ENCODE results near the gene KDM4F. TPM values are rescaled to one million over a fixed set of nuclear protein-coding genes. Genes with fewer than 3 reads are reported as not detected.

KDM4F gene
- total RNA-seq, 1 donor from 2014 or later = not detected

DNA sequence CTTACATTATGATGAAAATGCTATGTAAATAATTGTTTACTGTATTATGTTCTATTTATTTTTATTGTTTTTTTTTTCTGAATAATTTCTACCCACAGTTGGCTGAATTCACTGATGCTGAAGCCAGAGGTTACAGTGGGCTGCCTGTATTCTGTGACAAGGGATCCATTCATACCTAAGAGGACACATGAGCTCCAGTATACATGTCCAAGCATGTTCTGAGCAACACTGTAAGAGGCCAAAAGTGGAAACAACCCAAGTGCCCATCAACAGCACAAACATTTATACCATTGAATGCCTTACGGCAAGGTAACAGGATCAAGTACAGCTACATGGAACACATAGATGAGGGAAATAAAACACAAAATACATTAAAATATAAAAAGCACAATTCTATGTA, 16.1 kb downstream of the KDM4F start:
- DNase-seq (ENCODE audit: low read depth) = no peak
- no peak overlapping the region for H3K4me3 ChIP-seq (ENCODE audit: low read depth, low read length)
- TF ChIP-seq, protein P1, sequence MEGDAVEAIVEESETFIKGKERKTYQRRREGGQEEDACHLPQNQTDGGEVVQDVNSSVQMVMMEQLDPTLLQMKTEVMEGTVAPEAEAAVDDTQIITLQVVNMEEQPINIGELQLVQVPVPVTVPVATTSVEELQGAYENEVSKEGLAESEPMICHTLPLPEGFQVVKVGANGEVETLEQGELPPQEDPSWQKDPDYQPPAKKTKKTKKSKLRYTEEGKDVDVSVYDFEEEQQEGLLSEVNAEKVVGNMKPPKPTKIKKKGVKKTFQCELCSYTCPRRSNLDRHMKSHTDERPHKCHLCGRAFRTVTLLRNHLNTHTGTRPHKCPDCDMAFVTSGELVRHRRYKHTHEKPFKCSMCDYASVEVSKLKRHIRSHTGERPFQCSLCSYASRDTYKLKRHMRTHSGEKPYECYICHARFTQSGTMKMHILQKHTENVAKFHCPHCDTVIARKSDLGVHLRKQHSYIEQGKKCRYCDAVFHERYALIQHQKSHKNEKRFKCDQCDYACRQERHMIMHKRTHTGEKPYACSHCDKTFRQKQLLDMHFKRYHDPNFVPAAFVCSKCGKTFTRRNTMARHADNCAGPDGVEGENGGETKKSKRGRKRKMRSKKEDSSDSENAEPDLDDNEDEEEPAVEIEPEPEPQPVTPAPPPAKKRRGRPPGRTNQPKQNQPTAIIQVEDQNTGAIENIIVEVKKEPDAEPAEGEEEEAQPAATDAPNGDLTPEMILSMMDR (conservative IDR thresholded peaks at IDR 0.05; ENCODE audit: low read depth, low read length) = no peak

DNA sequence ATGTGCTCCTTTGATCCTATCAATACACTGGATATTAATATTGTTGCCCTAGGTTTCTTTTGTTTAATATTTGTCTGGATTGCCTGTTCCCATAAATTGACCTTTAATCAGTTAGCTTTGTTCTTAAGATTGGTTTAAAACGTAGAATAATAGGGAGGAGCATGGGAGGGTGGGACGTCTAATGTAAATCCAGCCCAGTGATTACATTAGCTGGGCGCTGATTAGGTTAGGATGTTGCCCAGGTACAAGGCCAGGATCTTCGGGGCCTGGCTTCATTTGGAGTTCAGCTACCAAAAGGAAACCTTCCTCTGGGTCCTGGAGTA, 17.5 kb downstream of the KDM4F start, which contains the start of gene SRSF8:
SRSF8 (plus strand) TSS at position 204 of the 323 bp plus-strand sequence. CDS start 308 bp downstream, outside the sequence.
- no peak for DNase-seq (ENCODE audit: low read depth)
- TF ChIP-seq, protein P1 (conservative IDR thresholded peaks at IDR 0.05; ENCODE audit: low read depth, low read length) = no peak
- H3K4me3 ChIP-seq (ENCODE audit: low read depth, low read length) = peak within 1 kb of the TSS; percentile 65

DNA sequence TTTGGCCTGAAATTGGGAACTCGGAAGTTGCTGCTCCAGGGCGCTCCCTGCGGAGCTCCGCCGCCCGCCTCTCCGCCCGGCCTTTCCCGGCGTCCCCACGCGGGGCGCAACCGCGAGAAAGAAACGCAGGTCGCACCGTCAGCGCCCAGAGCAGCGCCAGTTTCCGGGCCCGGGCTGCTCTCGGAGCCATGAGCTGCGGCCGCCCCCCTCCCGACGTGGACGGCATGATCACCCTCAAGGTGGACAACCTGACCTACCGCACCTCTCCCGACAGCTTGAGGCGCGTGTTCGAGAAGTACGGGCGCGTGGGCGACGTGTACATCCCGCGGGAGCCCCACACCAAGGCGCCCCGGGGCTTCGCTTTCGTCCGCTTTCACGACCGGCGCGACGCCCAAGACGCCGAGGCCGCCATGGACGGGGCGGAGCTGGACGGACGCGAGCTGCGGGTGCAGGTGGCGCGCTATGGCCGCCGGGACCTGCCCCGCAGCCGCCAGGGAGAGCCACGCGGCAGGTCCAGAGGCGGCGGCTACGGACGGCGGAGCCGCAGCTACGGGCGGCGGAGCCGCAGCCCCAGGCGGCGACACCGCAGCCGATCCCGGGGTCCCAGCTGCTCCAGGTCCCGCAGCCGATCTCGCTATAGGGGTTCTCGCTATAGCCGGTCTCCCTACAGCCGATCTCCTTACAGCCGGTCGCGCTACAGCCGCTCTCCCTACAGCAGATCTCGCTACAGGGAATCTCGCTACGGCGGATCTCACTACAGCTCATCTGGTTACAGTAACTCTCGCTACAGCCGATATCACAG, 18.0 kb downstream of the KDM4F start:
- DNase-seq (ENCODE audit: low read depth) = no peak
- peak overlapping the region; percentile 65 for H3K4me3 ChIP-seq (ENCODE audit: low read depth, low read length)
- TF ChIP-seq, protein P1 (conservative IDR thresholded peaks at IDR 0.05; ENCODE audit: low read depth, low read length) = peak; percentile 51

DNA sequence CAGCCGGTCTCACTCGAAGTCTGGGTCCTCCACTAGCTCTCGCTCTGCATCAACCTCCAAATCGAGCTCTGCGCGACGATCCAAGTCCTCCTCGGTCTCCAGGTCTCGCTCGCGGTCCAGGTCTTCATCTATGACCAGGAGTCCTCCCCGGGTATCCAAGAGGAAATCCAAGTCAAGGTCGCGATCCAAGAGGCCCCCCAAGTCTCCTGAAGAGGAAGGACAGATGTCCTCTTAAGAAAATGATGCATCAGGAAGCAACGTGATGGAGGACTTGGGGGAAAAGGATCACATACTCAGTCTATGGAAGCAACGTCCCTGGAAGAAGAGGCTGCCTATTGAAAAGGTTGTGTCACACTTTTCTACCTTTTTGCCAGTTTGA, 18.6 kb downstream of the KDM4F start:
- TF ChIP-seq, protein P1 (conservative IDR thresholded peaks at IDR 0.05; ENCODE audit: low read depth, low read length) = no peak
- H3K4me3 ChIP-seq (ENCODE audit: low read depth, low read length) = peak overlapping the region; percentile 65
- no peak for DNase-seq (ENCODE audit: low read depth)

DNA sequence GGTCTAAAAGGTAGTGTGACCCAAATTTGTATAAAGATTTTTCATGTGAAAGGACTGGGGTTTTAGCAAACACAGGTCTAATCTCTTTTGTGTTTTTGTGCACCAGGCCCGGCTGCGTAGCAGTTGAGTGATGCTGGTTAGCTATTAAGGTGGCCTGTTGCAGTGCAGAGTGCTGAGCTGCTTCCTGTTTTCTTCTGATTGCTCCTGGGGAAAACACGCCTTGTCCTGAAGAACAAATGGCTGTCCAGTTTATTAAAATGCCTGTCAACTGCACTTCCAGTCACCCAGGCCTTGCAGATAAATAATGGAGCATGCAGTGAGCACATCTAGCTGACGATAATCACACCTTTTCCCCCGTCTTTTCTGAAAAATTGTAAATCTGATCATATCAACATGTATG, 19.3 kb downstream of the KDM4F start:
- TF ChIP-seq, protein P1 (conservative IDR thresholded peaks at IDR 0.05; ENCODE audit: low read depth, low read length) = no peak
- peak; percentile 92 for DNase-seq (ENCODE audit: low read depth)
- H3K4me3 ChIP-seq (ENCODE audit: low read depth, low read length) = peak overlapping the region; percentile 65

DNA sequence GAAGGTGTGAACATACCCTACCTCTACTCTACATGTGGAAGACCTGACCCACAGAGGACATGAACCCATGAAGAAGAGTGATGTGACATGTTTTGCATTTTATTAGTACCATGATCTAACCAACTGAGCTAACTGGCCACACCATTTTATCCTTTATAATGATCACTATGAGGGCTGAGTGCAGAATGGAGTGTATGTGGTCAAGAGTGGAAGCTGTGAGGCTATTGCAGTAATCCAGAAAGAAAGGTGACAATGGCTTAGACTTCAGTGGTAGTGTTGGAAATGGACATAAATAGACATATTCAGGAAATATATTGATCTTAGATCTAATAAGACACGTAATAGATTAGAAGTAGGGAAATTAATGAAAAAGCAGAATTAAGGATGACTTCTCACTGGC, 21.2 kb downstream of the KDM4F start:
- TF ChIP-seq, protein P1 (conservative IDR thresholded peaks at IDR 0.05; ENCODE audit: low read depth, low read length) = no peak
- DNase-seq (ENCODE audit: low read depth) = no peak
- no peak overlapping the region for H3K4me3 ChIP-seq (ENCODE audit: low read depth, low read length)

DNA sequence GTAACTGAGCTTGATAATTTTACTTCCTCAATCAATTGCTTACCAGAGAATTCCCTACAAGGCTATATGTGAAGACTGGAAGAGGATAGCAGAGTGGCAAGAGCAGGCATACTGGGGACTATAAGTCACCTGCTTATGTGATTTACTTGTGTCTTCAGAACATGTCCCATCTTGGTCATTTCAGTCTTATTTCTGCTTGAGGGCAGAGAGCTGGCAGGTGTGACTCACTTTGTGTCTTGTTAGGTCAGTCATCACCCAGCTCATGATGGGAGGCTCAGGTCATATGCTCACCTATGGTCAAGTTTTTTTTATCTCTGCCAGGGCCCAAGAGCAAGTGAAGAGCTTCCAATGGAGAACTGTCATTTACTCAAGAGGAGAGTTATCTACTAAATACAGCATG, 23.7 kb downstream of the KDM4F start:
- TF ChIP-seq, protein P1 (conservative IDR thresholded peaks at IDR 0.05; ENCODE audit: low read depth, low read length) = no peak
- DNase-seq (ENCODE audit: low read depth) = no peak
- H3K4me3 ChIP-seq (ENCODE audit: low read depth, low read length) = no peak overlapping the region

All from epithelial cell of proximal tubule (primary cell).